Endothelial cell of umbilical vein (primary cell): Measurements from ENCODE around the gene STEAP4. TPM values are rescaled to one million over a fixed set of nuclear protein-coding genes. Genes with fewer than 3 reads are reported as not detected.

ENCODE experiments used
- BruUV-seq: library from RNA; stranded (reverse); fragments of 400-500 nt; replicated peaks from 2 replicates; lab custom pipeline; 2021; lab: Mats Ljungman, UMichigan
- CTCF ChIA-PET: fragments of 300-600, 350-600 bp; sonication (Branson Sonifier 250); formaldehyde crosslinking; loops from one replicate; lab custom pipeline; 2021; ENCODE audit warnings: antibody characterized with exemption, inconsistent platforms; lab: Charles Lee
- POLR2A ChIA-PET: fragments of 300-600, 350-600 bp; sonication (Branson Sonifier 250); formaldehyde crosslinking; loops from one replicate; lab custom pipeline; 2021; ENCODE audit warnings: antibody characterized with exemption, inconsistent platforms; lab: Charles Lee
- DNase-seq: peaks from one replicate; pipeline ENCODE4 v3.0.0-alpha.2; 2011; ENCODE audit warnings: low read depth, low spot score
- FAIRE-seq: peaks from 2 replicates; lab custom pipeline; 2011; peaks lifted over from hg19 to GRCh38; lab: Jason Lieb, UNC
- H2AFZ ChIP-seq: 2 replicates; pipeline ENCODE4 v1.6.0; 2012; ENCODE audit warnings: low read depth, low read length, control low read depth, inconsistent platforms
- H3K27ac ChIP-seq: 2 replicates; pipeline ENCODE4 v1.5.1; 2011; ENCODE audit warnings: low read depth, mild to moderate bottlenecking, control low read depth, low read length, moderate library complexity; ENCODE audit not compliant: insufficient read depth
- H3K27me3 ChIP-seq, 2 experiments: 2 replicates each; pipeline versions ENCODE4 v1.6.0 to v1.6.1; 2011; ENCODE audit warnings: low read length in 2 of 2, mixed read lengths in 1 of 2; ENCODE audit not compliant: control insufficient read depth in 2 of 2, insufficient read depth in 2 of 2
- H3K36me3 ChIP-seq, 2 experiments: 2 replicates in 1 of 2; 3 replicates in 1 of 2; pipeline ENCODE4 v1.5.1; 2011; ENCODE audit warnings: low read length in 2 of 2, mild to moderate bottlenecking in 1 of 2, moderate library complexity in 1 of 2; ENCODE audit not compliant: control insufficient read depth in 2 of 2, insufficient read depth in 2 of 2; ENCODE audit errors: extremely low read depth in 1 of 2
- H3K4me1 ChIP-seq: 3 replicates; pipeline ENCODE4 v1.5.1; 2011; ENCODE audit warnings: mild to moderate bottlenecking, low read length; ENCODE audit not compliant: control insufficient read depth, insufficient read depth; ENCODE audit errors: extremely low read depth
- H3K4me2 ChIP-seq: 2 replicates; pipeline ENCODE4 v1.6.1; 2011; ENCODE audit warnings: low read length, control low read depth, mixed read lengths; ENCODE audit not compliant: insufficient read depth
- H3K4me3 ChIP-seq, 3 experiments: fragments of 200-600 bp in 1 of 3; sonication (generic), shearing (Covaris generic) in 1 of 3; replicated peaks in 1 of 3; 2 replicates each; pipeline ENCODE4 v1.5.1; 2011 to 2016; ENCODE audit warnings: control low read depth in 3 of 3, low read length in 3 of 3, mild to moderate bottlenecking in 2 of 3, inconsistent platforms in 1 of 3, low read depth in 1 of 3, moderate library complexity in 1 of 3; ENCODE audit not compliant: insufficient read depth in 1 of 3
- H3K79me2 ChIP-seq: 2 replicates; pipeline ENCODE4 v1.6.0; 2012; ENCODE audit warnings: low read length, inconsistent platforms; ENCODE audit not compliant: control insufficient read depth, insufficient read depth
- H3K9ac ChIP-seq: replicated peaks from 2 replicates; pipeline ENCODE3; 2011; ENCODE audit warnings: low read length, control low read depth; ENCODE audit not compliant: insufficient read depth; ENCODE audit errors: extremely low read depth
- H3K9me1 ChIP-seq: replicated peaks from 3 replicates; pipeline ENCODE4 v1.6.0; 2011; ENCODE audit warnings: mild to moderate bottlenecking, low read length; ENCODE audit not compliant: control insufficient read depth, insufficient read depth; ENCODE audit errors: extremely low read depth
- H3K9me3 ChIP-seq: replicated peaks from 2 replicates; pipeline ENCODE4 v1.5.1; 2012; ENCODE audit warnings: low read length, inconsistent platforms; ENCODE audit not compliant: control insufficient read depth, insufficient read depth
- H4K20me1 ChIP-seq: replicated peaks from 2 replicates; pipeline ENCODE3; 2011; ENCODE audit warnings: mild to moderate bottlenecking, low read length; ENCODE audit not compliant: control insufficient read depth, insufficient read depth; ENCODE audit errors: extremely low read depth
- CTCF ChIP-seq, 2 donors: IDR thresholded peaks; 1 replicate in 1 of 2; 2 replicates in 1 of 2; pipeline ENCODE4 v1.5.1; 2011; ENCODE audit warnings: low read length in 2 of 2, mild to moderate bottlenecking in 2 of 2, moderate library complexity in 2 of 2, control low read depth in 1 of 2, inconsistent platforms in 1 of 2, low read depth in 1 of 2; ENCODE audit not compliant: insufficient read depth in 1 of 2; ENCODE audit errors: extremely low read depth in 1 of 2
- EZH2 ChIP-seq: IDR thresholded peaks from 2 replicates; pipeline ENCODE4 v1.6.1; 2012; ENCODE audit warnings: borderline replicate concordance, low read depth, mild to moderate bottlenecking, moderate library complexity, low read length, inconsistent platforms; ENCODE audit not compliant: severe bottlenecking
- FOS ChIP-seq: IDR thresholded peaks from 2 replicates; pipeline ENCODE4 v1.6.1; 2011; ENCODE audit warnings: mild to moderate bottlenecking, low read length, moderate library complexity, borderline replicate concordance; ENCODE audit not compliant: insufficient read depth
- GATA2 ChIP-seq: IDR thresholded peaks from 2 replicates; pipeline ENCODE4 v1.7.0; 2011; ENCODE audit warnings: low read depth, mild to moderate bottlenecking, moderate library complexity, mixed read lengths, low read length; ENCODE audit not compliant: insufficient read length, insufficient read depth
- JUN ChIP-seq: IDR thresholded peaks from 2 replicates; pipeline ENCODE4 v1.6.1; 2011; ENCODE audit warnings: borderline replicate concordance, low read depth; ENCODE audit not compliant: insufficient read length, insufficient read depth
- MAX ChIP-seq: IDR thresholded peaks from 2 replicates; pipeline ENCODE4 v1.6.1; 2011; ENCODE audit not compliant: insufficient read depth, insufficient read length
- MYC ChIP-seq: IDR thresholded peaks from one replicate; pipeline ENCODE4 v1.6.1; 2011; ENCODE audit warnings: mild to moderate bottlenecking, low read depth, low read length
- POLR2A ChIP-seq: IDR thresholded peaks from 2 replicates; pipeline ENCODE4 v1.6.1; 2012; ENCODE audit warnings: low read depth, mild to moderate bottlenecking, control low read depth, low read length
- POLR2AphosphoS5 ChIP-seq: IDR thresholded peaks from 2 replicates; pipeline ENCODE4 v1.6.1; 2012; ENCODE audit warnings: low read depth, mild to moderate bottlenecking, control low read depth, low read length, moderate library complexity; ENCODE audit not compliant: insufficient read depth
- dilution Hi-C: fragments of 300-500 bp; cut with MboI; formaldehyde crosslinking; loops from one replicate; pipeline ENCODE4 v1.15.0; 2019; ENCODE audit warnings: low sequenced_read_pairs; ENCODE audit not compliant: extremely low pct_ligation_motif_present
- intact Hi-C: fragments of 100-400 bp; cut with micrococcal nuclease; formaldehyde crosslinking; loops from one replicate; pipeline ENCODE4 v1.10.0; 2022
- polyA plus RNA-seq, 4 experiments: library from polyadenylated mRNA; depleted of rRNA in 3 of 4; stranded (reverse) in 3 of 4; unstranded in 1 of 4; fragments of >200 nt; gene quantifications; 2 replicates each; pipeline versions ENCODE4 v1.2.1 to v1.2.3, GENCODE V29; 2011 to 2012; ENCODE audit warnings: missing spikeins in 1 of 4
- total RNA-seq: library from RNA; stranded (reverse); gene quantifications from 2 replicates; pipeline ENCODE4 v1.2.3, GENCODE V29; 2021

STEAP4 gene
- total and polyA plus RNA-seq, 2 donors (not counting 3 experiments of a cell fraction or from before 2014, with no cell fraction given) = not detected

GRCh38 chr7:88339195-88339922, 32.7 kb upstream of the STEAP4 start:
- Histone ChIP-seq H3K79me2 (no peaks in the 10 kb centered on the region), H3K27me3 (no peaks in the 10 kb centered on the region), H3K9me1 (no peaks in the 10 kb centered on the region), H2AFZ (no peak overlapping the region), H3K4me2 (no peak overlapping the region), H3K9me3 (no peaks in the 10 kb centered on the region), H3K4me3 (no peak overlapping the region), H3K4me1 (no peaks in the 10 kb centered on the region), H3K27ac (no peak overlapping the region), H4K20me1 (no peaks in the 10 kb centered on the region), H3K36me3 (no peaks in the 10 kb centered on the region), H3K9ac (no peak overlapping the region)
- dilution Hi-C loops (no loop called here), intact Hi-C loops (no loop called here)
- ChIA-PET CTCF (no interaction called here), POLR2A (no interaction called here)
- no TSS peak for BruUV-seq
- FAIRE-seq (no peak), DNase-seq (no peak)
- no peak for TF ChIP-seq POLR2A
- no peak for TF ChIP-seq CTCF (IDR thresholded peaks at IDR 0.05; ENCODE audit: extremely low read depth in 1 of 2, insufficient read depth in 1 of 2, low read depth in 1 of 2, low read length in 2 of 2)
- TF ChIP-seq POLR2AphosphoS5 = no peak
- TF ChIP-seq JUN = no peak
- TF ChIP-seq FOS = no peak
- TF ChIP-seq MYC = no peak
- no peak for TF ChIP-seq MAX
- no peak for TF ChIP-seq EZH2
- no peak for TF ChIP-seq GATA2
